Measurements from ENCODE around the gene FGG. TPM values are rescaled to one million over a fixed set of nuclear protein-coding genes. Genes with fewer than 3 reads are reported as not detected.

Gene FGG
- polyA plus RNA-seq, 3 donors = 0.93 TPM; not detected in 2

GRCh38 chr4:154564311-154564710 lies 48.1 kb downstream of the FGG start:
- DNase-seq (ENCODE audit: extremely low read depth in 1 of 11, low read depth in 9 of 11, low spot score in 4 of 11) = no peak

GRCh38 chr4:154562697-154563254 lies 49.7 kb downstream of the FGG start, which contains the start of gene FGB:
FGB (plus strand) TSS chr4:154563011; CDS start chr4:154563019, 8 bp downstream.
- no peak for DNase-seq (ENCODE audit: extremely low read depth in 1 of 11, low read depth in 9 of 11, low spot score in 4 of 11)

- DNase-seq (ENCODE audit: extremely low read depth in 1 of 11, low read depth in 9 of 11, low spot score in 4 of 11) = no peak
Measured at GRCh38 chr4:154560824-154561231, 51.6 kb downstream of the FGG start.

- no peak for DNase-seq (ENCODE audit: extremely low read depth in 1 of 11, low read depth in 9 of 11, low spot score in 4 of 11)
Measured at GRCh38 chr4:154560419-154560801, 52.0 kb downstream of the FGG start.

- peak in 7 of 11 donors; percentile 6 to 31 (median 22) for DNase-seq (ENCODE audit: extremely low read depth in 1 of 11, low read depth in 9 of 11, low spot score in 4 of 11)
Measured at GRCh38 chr4:154559494-154560418, 52.7 kb downstream of the FGG start.

GRCh38 chr4:154559141-154559493 lies 53.3 kb downstream of the FGG start:
- DNase-seq (ENCODE audit: extremely low read depth in 1 of 11, low read depth in 9 of 11, low spot score in 4 of 11) = no peak

Other genes with a start within 250 kb of the FGG start
- gene DCHS2, start 120.9 kb downstream of the FGG start, polyA plus RNA-seq (ENCODE audit: insufficient read length in 3 of 3) = 1 to 10 TPM; 6.6 to 8.3 (median 7.3) TPM
- gene PLRG1, start 62.3 kb downstream of the FGG start, polyA plus RNA-seq (ENCODE audit: insufficient read length in 3 of 3) = 100 to 1,000 TPM; 102 to 117 (median 106) TPM
- gene FGB, start 49.6 kb downstream of the FGG start, polyA plus RNA-seq (ENCODE audit: insufficient read length in 3 of 3) = 100 to 1,000 TPM in 1 of 3 donors, 1 to 10 TPM in 2; 5.6 to 191 (median 9.9) TPM
- 1 to 10 TPM in 1 of 3 donors, under 1 TPM in 1, not detected in 1; 0.03 to 2.0 TPM for gene FGA, start 21.9 kb downstream of the FGG start, polyA plus RNA-seq (ENCODE audit: insufficient read length in 3 of 3)
- gene LRAT, start 131.3 kb upstream of the FGG start, polyA plus RNA-seq (ENCODE audit: insufficient read length in 3 of 3) = 1 to 10 TPM in 1 of 3 donors, under 1 TPM in 2; 0.69 to 1.4 (median 0.77) TPM
- gene RBM46, start 168.6 kb upstream of the FGG start, polyA plus RNA-seq (ENCODE audit: insufficient read length in 3 of 3) = not detected

Data from renal cortex interstitium (tissue), 11 donors.